AG09319 (cell line): Measurements from ENCODE around the gene HS3ST4.

Source experiments
- DNase-seq: peaks from one replicate; pipeline ENCODE4 v3.0.0-alpha.2; 2010; ENCODE audit warnings: low read depth; ENCODE audit errors: extremely low read depth
- TF ChIP-seq, protein P1 (sequence below): IDR thresholded peaks from 2 replicates; pipeline ENCODE4 v1.5.1; 2011; ENCODE audit warnings: low read depth, mild to moderate bottlenecking, inconsistent platforms, low read length, moderate library complexity

The HS3ST4 gene

GRCh38 chr16:25868706-25869370 is 177.1 kb downstream of the HS3ST4 start:
- TF ChIP-seq, protein P1, sequence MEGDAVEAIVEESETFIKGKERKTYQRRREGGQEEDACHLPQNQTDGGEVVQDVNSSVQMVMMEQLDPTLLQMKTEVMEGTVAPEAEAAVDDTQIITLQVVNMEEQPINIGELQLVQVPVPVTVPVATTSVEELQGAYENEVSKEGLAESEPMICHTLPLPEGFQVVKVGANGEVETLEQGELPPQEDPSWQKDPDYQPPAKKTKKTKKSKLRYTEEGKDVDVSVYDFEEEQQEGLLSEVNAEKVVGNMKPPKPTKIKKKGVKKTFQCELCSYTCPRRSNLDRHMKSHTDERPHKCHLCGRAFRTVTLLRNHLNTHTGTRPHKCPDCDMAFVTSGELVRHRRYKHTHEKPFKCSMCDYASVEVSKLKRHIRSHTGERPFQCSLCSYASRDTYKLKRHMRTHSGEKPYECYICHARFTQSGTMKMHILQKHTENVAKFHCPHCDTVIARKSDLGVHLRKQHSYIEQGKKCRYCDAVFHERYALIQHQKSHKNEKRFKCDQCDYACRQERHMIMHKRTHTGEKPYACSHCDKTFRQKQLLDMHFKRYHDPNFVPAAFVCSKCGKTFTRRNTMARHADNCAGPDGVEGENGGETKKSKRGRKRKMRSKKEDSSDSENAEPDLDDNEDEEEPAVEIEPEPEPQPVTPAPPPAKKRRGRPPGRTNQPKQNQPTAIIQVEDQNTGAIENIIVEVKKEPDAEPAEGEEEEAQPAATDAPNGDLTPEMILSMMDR, result no peak
- DNase-seq, result no peak

DNA sequence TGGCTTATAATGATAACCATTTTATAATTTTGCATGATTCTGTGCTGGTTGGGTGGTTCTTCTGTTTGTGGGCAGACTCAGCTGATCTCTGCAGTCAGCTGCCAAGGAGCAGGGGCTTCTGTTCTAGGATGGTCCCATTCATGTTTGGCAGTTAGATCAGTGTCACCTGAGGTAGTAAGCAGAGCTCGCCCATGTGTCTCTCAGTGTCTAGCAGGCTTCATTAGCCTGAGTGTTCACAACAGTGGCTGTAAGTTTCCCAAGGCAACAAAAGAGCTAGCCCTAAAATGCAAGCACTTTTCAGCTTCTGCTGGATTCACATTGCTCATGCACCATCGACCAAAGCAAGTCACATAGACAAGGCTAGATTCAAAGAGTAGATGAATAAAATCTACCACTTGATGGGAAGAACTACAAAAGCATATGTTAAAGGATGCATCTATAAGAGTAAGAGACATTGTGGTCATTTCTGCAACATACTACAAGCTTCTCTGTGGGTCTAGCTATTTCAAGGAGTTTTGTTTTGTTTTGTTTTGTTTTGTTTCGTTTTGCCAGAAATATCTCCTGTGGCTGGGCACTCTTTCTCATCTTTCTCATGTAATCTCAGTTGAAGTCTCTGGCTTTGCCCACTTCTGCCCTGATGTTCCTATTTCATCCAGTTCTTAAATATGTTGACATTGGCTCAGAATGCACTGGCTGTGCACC is 180.8 kb downstream of the HS3ST4 start:
- no peak for DNase-seq
- TF ChIP-seq, protein P1, result no peak

DNA sequence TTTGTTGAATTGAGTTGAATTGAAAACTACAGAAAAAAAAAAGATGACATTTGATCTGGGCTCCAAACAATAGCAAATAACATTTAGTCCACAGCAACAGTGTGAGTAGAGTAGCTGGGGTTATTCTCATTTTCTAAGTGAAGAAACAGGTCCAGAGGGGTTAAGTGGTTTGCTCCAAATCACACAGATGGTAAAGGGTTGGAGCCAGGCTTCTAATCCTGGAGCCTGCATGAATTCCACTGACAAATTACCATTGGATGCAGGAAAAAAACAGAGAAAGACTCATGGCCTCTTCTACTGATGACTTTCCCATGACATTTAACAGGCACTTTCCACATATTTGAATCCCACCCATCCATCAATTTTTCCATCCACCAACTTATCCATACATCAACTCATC is 182.4 kb downstream of the HS3ST4 start:
- TF ChIP-seq, protein P1, result no peak

GRCh38 chr16:25875956-25876598 is 184.3 kb downstream of the HS3ST4 start:
- TF ChIP-seq, protein P1, result no peak
- DNase-seq, result no peak

More for the DNA sequence above, 182.4 kb downstream of the HS3ST4 start:
- no peak for DNase-seq

DNA sequence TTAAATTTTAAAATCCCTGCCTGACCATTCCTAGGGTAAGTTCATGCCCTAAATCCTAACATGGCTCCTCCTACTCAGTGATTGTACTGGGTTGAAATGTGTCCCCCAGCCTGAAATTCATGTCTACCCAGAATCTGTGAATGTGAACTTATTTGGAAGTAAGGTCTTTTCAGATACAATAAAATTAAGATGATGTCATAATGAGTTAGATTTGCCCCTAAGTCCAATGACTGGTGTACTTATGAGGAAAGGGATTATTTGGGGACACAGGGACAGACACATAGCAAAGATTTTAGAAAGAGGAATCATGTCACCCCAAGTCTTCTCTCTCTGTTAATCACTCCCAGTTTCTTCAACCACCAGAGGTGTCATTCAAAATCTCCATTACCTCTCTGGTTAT is 185.3 kb downstream of the HS3ST4 start:
- DNase-seq, result no peak
- TF ChIP-seq, protein P1, result no peak

DNA sequence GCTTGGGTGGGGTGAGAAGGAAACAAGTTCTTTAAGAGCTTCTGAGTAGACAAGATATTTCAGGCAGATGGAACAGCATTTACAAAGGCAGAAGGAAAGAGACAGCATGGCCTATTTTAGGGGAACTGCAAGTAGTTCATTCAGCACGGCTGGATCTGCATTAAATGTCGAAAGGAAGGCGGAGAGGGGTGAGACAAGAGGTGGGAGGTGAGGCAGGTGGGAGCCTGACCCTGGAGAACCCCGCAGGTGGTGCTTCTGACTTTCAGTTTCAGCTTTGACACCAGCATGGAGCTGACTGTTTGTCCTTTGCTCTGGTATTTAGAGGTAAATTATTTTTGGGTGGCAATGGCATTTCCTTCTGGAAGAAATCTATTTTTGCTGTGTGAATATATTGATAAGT is 194.8 kb downstream of the HS3ST4 start:
- DNase-seq, result no peak
- TF ChIP-seq, protein P1, result no peak

DNA sequence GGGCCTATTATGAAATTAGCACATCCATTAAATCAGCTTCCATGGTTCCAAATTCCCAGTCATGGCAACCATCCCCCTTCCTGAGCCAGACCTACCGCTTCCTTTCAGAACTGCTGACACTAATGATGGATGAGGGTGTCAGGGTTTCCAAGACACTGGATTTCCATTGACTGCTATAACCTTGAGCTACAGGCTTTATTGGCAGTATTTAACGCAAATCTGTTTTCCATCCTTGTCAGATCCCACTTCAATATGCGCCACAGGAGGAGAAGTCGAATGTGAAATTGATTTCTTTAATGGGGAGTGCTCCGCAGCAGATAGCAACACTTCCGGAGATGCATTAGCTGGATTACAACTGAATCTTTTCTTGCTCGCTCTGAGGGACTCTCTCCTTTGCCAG is 197.1 kb downstream of the HS3ST4 start:
- TF ChIP-seq, protein P1, result no peak
- DNase-seq, result no peak
